GM18867 (cell line): Measurements from ENCODE around the gene IVL.

Experiments
- ATAC-seq: cut with Tn5 transposase; IDR thresholded peaks from one replicate; pipeline ENCODE4 v1.9.1; 2021; ENCODE audit warnings: mild to moderate bottlenecking, moderate library complexity; ENCODE audit not compliant: unreplicated experiment

Gene IVL

DNA sequence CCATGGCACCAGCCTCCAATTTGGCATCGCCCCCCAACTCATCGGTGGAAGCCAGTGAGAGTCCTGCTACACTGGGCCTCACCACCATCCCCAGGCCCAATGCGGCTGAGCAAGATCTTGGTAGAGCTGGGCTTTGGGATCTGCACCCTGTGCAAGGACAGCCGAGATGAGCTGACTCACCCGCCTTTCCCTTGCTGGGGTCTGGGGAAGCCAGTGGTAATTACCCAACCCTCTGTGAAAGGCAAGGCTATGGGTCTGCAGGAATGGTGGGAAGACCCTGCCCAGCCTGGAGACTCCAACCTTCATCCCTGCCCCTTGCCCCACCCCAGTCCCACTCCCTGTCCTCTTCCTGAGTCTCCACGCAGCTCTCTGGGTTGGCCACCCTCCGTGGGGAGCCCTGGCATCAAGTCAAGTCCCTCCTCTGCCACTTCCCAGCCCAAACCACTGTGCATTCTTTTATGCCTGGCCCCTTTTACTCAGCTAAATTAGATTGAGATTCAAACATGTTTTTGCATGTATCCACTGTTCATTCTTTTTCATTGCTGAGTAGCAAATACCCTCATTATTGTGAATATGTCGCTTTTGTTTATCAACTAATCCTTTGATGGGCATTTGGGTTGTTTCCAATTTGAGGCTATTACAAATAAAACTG is 21.5 kb upstream of the IVL start:
- no peak for ATAC-seq

DNA sequence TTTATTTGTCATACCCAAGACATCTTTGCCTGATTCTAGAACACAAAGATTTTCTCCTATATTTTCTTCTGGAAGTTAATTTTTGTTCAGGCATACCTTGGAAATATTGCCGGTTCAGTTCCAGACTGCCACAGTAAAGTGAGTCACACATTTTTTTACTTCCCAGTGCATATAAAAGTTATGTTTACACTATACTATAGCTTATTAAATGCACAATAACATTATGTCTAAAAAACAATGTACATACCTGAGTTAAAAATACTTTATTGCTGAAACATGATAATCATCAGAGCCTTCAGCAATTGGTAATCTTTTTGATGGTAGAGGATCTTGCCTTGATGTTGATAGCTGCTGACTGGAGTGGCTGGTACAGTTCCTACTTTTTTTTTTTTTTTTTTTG is 20.2 kb upstream of the IVL start:
- no peak for ATAC-seq

DNA sequence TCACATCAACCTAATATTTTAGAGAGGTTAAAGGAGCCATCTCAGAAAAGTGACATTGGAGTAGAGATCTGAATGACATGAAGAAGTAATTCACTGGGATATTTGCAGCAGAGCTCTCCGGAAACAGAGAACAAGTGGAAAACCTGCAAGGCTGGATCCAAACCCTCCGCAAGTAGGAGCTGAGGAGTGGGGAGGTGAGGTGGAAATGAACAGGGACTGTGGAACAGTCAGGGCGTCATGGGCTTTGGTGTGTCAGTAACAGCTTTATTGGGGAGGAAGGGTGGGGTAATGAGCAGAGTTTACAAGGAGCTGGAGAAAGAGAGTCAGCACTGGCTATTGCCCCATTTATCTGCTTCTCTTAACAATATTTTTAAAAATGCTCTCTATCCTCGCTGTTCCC is 9.3 kb upstream of the IVL start:
- no peak for ATAC-seq

DNA sequence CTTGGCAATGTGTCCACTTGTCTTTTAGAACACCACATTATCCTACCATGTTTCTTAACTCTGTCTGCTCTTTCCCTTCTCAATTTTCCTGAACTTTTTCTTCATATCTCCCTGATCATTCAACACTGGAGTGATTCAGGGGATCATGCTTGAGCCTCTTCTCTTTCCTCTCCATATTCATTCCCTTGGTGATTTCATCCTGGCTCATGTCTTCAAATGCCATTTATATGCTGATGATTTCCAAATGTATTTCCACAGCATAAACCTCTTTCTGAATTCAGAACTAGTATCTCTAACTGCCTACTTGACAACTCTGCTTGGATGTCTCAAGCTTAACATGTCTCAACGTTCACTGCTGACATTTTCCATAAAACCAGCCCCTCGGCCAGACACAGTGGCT is 8.5 kb upstream of the IVL start:
- ATAC-seq = no peak

DNA sequence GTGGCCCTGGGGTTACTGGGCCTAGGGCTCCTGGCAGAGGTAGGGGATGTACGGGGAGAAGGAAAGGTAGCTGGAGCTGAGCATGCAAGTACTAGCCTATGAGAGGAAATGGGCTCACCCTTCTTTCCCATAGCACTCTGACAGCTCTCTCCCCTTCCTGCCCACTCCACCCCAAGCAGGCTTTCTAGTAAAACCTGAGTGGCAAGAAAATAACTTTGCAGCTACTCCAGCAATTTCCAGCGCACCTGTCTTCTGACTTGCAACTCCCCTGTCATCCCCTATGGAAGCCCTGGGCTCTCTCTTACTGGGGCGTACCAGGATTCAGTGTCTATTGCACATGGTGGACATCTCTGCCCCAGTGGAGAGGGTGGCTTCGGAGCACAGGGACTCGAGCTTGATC is 6.7 kb upstream of the IVL start:
- no peak for ATAC-seq

DNA sequence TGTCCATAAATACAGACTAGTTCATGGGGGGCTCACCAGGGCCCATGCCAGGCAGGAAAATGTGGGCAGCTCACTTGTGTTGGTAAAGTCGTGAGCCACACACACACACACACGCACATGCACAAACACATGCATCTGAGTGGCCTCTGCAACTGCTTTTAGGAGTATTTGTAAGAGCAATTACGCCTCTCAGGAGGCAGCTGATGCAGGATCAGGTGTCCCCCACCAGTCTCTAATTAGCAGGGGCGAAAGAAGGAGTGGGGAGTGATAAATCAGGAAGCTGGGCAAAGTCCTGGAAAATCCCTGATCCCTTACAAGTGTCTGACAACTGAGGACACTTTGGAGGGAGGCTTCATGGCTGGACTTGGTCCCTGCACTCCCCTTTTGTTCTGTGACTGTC is 5.7 kb upstream of the IVL start:
- ATAC-seq = no peak

DNA sequence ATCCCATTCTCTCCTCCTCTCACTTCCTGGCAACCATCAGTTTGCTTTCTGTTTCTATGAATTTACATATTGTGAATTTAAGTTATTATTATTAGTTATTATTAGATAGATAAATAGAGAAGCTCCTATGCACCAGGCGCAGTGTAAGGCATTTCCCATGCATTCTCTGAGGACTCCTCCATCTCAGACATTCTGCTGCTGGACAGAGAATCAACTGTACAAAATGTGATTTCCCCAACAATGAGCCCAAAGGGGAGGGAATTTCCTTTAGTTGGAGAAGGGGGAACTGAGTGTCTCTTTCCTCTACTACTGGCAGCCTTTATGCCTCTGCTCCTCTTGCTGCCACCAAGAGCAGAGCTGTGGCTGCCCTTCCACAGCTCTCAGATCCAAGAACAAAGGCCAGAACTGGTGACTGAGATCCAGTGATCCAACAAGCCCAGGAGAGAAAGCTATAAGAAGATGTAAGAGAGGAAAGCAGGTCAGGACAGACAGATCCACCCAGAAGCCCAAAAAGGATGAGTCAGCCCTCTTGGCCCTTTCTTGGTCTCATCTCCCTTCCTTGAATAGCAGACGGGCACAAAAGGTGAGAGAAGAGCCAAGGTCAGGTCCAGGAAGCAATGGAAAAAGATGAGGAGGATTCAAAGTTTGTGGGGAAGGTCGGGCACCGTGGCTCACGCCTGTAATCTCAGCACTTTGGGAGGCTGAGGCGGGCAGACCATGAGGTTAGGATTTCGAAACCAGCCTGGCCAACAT is 3.5 kb upstream of the IVL start:
- no peak for ATAC-seq

DNA sequence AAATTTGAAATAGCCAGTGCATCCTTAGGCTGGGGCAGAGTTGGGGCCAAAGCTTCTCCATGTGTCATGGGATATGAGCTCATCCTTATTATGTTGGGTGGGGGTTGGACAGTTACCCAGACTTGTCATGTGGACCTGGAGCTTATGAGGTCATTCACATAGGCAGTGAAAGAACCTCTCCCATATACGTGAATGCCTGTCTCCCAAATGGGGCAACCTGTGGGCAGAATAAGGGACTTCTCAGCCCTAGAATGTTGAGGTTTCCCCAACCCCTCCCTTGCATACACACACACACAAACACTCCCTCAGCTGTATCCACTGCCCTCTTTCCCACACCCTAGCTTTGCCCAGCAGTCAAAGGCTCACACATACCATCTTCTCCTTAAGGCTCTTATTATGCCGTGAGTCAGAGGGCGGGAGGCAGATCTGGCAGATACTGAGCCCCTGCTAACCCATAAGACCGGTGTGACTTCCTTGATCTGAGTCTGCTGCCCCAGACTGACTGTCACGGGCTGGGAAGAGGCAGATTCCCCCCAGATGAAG is 2.3 kb upstream of the IVL start:
- ATAC-seq = no peak

DNA sequence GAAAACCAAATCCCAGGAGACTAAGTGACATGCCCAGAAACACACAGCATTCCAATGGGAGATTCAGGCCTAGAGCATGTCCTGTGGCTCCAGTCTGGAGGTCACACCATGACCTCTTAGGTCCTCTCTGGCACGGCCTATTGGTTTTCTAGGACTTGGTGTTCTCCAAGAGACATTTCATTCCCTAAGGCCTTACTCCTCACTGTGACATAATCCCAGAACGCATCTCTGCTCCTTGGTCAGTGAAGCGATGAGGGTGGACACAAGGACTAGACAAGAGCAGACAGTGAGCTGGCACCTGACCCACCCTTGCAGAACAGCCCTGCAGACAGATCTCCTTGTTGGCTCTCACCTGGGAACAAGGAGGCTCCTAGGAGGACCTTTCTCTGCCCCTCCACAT is 860 bp downstream of the IVL start:
- no peak for ATAC-seq

DNA sequence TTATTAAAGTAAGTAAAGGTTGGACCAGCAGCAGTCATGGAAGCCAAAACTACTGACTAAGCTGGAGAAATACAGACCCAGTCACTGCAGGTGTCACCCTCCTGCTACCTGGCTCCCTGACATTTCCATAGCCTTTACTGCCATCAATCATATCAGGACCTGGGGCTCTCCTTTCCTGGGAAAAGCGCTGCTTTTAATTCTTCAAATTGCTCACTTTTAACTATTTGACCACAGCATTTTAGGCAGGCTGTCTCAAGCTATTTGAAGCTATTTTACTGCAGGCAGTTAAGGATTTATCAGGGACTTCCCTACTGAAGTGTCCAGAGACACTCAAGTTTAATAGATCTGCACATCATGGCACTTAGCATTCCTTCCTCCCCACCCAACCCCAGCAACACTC is 4.1 kb downstream of the IVL start:
- ATAC-seq = no peak

DNA sequence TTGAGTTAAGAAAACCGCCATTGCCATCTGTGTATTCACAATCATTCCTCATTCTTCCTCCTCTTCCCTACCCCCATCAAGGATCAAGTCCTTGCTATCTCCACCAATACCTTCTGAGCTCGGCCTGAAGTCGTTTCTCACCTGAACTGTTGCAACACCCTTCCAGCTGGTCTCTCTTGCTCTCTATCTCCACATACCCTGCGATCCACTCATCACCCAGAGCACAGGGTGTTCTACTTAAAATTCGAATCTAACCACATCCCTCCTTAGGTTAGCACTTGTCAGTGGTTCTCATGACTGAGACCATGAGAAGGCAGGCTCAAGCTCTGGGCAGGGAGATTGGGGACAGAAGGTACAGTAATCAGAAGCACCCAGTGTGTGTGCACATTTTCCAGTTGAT is 4.6 kb downstream of the IVL start:
- ATAC-seq = no peak

DNA sequence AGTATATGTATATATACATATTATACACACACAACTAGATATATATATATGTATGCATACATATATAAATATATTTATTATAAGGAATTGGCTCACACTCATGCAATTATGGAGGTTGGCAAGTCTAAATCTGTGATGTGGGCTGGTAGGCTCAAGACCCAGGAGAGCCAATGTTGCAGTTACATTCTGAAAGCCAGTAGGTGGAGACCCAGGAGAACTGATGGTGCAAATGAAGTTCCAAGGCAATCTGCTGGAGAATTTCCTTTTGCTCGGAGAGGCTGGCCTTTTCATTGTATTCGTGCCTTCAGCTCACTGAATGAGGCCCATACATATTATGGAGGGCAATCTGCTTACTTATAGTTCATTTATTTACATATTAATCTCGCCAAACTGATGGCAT is 9.4 kb downstream of the IVL start:
- no peak for ATAC-seq

DNA sequence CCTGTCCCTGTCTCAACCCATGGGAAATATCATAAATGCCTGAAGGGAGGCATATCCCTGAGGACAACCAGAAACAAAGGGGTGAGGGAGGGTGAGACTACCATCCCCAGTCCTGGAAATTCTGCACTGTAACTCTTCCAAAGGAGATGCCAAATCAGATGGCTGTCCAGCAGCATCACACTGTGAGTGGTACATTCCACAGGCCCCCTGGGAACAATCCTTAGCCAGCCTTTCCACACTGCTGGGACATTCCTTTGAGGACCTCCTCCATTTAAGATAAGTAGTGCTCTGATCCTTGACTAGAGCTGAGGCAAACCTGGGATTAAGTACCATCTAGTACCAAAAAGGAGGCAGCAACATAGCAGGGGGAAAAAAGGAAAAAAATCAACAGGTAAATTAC is 10.7 kb downstream of the IVL start:
- no peak for ATAC-seq

DNA sequence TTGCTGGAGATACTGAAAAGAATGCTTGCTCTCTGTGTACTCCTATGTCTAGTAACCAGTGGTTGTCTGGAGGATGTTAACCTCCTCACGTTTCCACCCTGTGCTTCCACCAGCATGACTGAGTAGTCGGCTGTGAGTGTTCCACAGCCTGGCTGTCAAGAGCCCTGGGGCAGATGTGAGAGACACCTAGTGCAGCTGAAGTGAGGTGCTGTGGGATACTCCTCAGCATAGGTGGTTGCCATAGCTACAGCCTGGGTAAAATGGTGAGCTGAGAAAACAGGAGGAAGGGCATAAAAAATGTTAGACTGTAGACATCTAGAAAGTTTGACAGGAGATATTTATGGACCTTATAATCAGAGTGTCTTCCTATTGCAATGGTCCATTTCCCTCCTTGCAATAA is 15.8 kb downstream of the IVL start:
- peak; percentile 42 for ATAC-seq

DNA sequence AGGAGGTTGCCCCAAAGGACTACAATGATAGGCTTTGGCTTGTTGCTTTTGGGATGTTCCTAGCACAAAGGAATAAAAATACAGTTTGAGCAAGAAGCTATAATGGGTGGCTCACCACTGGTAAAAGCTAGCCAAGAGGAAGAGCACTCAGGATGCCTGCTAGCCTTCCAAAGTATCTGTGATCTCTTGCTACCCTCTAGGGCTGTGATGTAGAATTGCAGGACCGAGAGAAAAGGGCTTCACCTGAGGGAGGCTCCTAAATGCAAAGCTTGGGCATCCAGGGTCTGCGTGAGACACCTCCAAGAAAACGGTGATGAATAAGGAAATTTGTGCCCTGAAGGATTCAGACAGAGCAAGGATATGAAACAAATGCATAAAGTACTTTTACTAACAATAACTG is 17.7 kb downstream of the IVL start:
- peak; percentile 68 for ATAC-seq

DNA sequence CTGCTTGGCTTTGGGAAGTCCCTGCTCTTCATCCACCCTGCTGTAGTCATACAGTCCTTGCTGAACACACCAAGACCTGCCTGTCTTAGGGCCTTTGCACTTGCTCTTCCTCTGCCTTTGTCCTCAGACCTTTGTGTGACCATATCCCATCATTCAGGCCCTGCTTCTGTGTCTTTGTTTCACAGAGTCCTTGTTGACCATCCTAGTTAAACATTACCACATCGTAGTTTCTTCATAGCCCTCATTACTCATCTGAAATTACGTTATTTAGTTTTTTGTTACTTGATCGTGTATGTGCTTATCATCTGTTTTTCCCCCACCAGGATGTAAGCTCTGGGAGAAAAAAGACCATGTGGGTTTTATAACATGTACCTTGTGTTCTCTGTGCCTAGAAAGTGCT is 20.3 kb downstream of the IVL start:
- ATAC-seq = no peak

DNA sequence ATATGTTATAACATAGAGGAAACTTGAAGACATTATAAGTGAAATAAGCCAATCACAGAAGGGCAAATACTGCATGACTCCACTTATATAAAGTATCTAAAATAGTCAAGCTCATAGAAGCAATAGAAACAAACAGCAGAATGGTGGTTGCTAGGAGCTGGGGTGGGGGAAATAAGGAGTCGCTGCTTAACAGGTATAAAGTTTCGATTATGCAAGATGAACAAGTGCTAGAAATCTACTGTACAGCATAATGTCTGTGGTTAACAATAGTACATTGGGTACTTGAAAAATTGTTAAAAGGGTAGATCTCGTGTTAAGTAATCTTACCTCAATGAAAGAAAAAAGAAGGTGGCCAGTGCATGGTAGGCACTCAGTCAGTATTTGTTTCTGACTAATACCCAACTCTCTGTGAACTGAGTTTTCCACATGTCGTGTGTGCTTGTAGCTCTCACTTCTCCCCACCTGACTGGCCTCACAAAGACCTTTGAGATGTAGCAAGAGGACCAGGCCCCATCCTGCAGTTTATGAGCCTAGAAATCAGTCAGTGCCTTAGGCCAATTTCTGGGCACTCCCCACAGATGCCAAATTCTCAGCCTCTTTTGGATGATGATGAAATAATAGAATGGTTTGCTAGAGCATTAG is 23.9 kb downstream of the IVL start:
- ATAC-seq = no peak

DNA sequence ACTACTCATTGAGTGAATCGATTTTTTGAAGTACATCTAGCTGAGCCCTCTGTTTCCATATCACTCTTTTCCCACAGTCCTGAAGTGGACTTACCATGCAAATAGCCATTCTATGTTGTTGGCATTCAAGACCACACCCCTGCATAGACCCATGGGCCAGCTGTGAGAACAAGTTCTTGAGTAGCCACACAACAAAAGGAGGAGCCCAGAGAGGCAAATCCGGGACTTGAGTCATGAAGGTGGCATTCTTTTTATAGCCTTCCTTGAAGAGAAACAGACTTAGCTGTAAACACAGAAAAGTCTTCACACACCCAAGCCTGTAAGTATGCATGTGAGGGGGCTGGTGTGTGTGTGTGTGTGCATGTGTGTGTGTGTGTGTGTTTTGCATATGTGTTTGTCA is 24.9 kb downstream of the IVL start:
- ATAC-seq = no peak

DNA sequence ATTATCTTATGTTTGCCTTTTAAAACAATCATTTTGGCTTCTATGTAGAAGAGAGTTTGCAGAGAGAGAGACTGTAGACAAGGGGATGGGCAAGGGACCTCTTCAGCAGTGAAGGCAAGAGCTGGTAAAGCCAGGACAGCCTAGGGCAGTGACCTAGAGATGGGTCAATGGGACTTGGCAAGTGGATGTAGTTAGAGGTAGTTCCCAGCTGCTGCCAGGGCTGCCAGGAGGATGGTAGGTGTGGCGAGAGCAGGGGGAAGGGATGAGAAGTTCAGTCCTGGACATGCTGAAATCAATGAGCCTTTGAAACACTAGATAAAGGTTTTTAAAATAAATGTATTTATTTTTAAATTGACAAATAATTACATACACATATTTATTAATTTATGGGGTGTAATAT is 32.3 kb downstream of the IVL start:
- ATAC-seq = no peak

DNA sequence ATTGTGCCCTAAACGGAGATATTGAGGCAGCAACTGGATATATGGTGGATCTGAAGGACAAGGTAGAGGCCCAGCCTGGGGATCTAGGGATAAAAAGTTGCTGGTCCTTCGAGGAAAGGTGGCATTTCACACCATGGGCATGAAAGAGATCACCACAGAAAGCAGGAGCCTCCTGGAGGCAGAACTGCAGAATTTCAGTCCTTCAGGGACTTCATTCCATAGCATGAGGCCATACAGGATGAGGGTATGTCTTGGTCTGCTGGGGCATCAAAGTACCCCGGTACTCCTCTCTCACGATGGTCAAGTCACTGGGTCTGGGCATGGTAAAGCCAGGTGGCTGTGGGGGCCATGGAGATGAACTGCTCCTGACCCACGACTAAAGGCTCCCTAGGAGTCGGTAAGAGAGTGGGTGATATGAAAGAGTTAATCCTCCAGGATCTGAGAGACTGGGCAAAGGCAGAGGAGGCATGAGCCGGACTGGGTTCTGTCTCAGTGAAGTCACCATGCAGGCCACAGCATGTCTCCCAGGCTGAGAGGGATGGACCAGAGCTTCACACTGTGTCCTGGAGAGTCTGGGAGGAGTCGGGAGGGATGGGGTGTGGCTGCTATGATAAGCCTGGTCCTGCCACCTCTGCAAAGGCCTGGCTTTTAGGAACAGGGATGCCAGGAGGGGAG is 32.8 kb downstream of the IVL start:
- ATAC-seq = no peak

DNA sequence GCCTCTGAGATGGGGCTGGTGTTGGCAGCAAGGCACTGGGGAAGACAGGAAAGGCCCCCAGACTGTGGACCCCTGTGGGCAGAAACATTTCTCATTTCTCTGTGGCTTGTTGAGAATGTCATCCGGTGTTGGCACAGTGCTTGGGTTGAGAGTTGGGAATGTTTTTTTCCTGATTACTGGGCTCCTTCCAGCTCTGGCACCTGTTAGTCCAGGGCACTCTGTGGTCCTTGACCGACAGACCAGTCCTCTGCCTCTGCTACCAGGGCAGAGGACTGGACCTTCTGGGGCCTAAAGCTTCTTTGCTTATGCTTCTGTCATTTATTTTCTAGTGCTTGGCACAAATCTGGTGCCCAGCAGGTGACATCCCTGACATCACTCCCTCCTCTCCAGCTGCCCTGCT is 33.8 kb downstream of the IVL start:
- ATAC-seq = no peak

DNA sequence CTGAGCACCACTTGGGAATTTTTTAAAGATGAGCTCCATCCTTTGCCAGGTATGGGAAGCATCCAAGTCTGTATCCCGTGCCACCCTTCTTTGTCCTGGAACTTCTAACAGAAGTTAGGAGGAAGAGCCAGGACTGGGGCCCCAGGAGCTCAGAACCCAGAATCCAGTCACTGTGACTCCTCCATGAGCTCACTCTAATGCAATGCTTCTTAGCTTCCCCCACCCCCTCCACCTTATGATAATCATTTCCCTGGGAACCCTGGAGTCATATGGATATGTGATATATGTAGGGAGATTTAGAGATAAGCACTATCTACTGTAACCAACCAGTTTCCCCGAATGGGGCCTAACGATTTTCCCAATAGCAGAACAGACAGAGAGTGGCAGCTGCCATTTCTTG is 37.9 kb downstream of the IVL start:
- no peak for ATAC-seq
